Kasumi-1 (cell line): ENCODE measurements around the gene BEST4.
"Not testable (repeated sequence)": the region's sequence is repeated elsewhere in the genome, so short reads cannot be mapped to it uniquely, and the experiment has no call there.

Experiments
- DNase-seq, 2 experiments: peaks; one replicate each; lab custom pipeline; 2025; lab: John Stamatoyannopoulos, UW

The BEST4 gene

DNA sequence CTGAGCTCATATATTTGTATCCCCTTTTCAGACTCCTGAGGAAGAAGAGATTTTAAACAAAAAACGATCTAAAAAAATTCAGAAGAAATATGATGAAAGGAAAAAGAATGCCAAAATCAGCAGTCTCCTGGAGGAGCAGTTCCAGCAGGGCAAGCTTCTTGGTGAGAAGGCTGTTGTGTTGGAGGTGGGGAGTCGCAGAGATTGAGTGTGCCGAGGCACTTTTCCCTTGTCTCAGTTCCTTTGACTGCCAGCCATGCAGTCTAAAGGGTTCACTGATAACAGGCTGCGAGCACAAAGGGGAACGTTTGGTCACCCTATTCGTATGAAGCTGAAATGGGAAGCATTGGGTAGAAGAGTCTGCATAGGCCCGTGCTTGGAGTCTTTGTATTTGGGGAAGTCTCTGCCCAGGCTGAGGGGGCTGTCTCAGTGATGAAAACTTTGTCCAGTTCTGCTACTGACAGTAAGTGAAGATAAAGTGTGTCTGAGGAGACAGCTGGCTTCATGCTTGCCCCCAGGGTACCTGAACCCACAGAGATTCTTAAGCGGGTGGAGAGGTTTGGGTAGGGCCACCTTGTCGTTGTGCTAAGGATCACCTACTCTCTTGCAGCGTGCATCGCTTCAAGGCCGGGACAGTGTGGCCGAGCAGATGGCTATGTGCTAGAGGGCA lies 9.9 kb downstream of the BEST4 start:
- DNase-seq: peak; percentile 32 to 52

DNA sequence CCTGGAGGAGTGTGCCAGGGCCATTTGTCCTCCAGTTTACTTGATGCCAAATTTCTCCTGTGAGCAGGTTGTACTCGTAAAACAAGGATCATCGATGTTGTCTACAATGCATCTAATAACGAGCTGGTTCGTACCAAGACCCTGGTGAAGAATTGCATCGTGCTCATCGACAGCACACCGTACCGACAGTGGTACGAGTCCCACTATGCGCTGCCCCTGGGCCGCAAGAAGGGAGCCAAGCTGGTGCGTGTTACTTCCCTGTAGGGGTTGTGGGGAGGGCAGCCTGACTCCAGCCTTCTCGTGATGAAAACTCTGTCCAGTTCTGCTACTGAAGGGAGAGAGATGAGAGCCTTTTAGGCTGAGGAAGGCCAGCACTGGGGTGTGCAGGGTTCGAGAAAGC lies 10.4 kb downstream of the BEST4 start:
- no peak for DNase-seq

DNA sequence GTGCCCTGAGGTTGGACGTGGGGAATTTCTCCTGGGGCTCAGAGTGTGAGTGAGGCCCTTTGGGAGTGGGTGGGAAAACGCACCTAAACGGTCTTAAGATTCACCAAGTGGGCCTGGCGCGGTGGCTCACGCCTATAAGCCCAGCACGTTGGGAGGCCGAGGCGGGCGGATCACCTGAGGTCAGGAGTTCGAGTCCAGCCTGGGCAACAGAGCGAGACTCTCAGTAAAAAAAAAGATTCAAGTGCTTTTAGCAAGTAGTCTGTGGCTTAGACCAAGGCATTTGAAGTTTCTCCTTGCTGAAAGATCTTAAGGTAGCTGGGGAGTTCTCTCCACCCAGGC lies 11.3 kb downstream of the BEST4 start:
- DNase-seq: no peak

- no peak for DNase-seq
Observed at GRCh38 chr1:44775930-44776729, 11.8 kb downstream of the BEST4 start.

DNA sequence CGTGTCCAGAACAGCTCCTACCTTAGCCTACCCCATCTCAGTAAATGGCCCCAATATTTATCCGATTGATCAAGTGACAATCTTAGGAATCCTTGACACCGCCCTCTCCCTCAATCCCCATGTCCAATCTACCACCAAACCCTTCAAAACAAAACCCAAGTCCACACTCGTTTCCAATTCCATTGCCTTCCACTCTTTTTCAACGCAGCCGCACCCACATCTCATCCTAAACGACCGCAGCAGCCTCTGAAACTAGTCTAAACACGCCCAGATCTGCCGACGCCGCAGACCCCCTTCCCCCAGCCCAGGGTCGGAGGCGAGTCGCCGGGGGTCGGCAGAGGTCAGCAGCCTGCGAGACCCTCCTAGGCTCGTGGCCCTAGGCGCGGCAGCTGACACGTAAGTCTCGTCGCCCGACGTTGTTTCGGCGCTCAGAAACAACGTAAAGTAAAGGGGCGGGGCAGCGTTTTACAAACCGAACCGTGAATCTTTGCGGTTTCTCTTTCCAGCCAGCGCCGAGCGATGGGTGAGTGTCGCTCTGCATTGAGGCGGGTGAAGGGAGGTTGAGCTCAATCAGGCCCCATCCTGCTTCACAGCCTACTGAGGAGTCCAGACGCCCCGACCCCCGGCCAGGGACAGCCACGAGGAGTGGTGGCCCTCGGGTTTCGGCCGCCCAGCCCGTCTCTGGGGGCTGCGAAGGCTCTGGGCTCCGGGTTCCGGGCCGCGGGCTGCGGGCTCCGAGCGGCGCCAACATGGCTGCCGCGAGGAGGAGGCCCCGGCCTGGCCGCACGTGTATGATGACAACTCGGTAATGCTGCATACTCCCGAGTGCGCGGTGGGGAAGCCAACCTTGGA lies 12.7 kb downstream of the BEST4 start, which contains the start of gene RPS8:
Gene RPS8 (plus strand): TSS at position 463 of the 852 bp plus-strand sequence. CDS start 57 bp downstream, at position 520.
- DNase-seq: peak; percentile 91 to 95

DNA sequence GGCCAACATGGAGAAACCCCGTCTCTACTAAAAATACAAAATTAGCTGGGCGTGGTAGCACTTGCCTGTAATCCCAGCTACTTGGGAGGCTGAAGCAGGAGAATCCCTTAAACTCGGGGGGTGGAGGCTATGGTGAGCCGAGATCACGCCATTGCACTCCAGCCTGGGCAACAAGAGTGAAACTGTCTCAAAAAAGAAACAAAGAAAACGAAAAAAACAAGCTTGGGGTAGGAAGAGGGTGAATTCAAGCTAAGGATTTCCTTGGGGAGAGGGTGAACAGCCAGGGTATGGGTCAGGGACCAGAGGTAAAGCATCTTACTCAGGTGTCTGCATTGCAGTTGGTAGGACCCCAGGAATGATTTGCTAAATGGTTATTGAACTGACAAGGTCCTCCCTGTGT lies 21.5 kb downstream of the BEST4 start:
- not testable (repeated sequence) for DNase-seq

DNA sequence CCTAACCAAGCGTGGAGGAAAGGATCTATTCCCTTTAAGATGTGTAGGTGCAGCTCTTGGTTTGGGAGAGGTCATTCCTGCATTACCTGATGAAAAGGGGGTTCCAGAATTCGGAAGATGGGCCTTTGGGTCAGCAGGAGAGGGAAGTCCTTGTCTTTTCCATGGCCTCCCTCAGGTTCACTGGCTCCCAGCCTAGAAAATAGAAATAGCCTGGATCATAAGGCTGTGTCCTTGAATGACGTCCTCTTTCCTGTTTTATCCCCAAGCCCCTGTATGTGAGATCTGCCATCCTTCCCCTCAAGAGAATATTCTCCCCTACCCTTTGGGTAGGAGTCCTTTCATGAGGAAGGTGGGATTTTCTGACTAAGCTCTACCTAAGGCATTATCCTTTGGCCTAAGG lies 27.1 kb downstream of the BEST4 start:
- DNase-seq: no peak

- DNase-seq: no peak
Observed at GRCh38 chr1:44759077-44759476, 28.9 kb downstream of the BEST4 start.

DNA sequence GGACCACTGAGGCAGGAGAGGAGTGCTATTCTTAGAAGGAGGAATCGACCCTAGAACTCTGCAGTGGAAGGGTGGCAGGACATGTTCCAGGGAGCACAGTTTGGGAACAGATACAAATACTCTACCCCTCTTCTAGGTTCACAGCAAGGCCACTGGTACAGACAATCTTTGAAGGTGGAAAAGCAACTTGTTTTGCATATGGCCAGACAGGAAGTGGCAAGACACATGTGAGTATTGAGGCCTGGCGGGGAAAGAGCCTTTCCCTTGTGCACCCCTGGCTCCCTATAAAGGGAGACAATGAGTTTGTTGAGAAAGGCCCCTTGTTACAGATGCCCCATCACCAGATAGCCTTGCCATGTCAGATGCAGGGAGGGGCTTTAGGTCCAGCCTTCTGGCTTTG lies 30.6 kb downstream of the BEST4 start:
- DNase-seq: no peak

GRCh38 chr1:44747878-44748277 lies 40.1 kb downstream of the BEST4 start:
- peak; percentile 26 to 55 for DNase-seq

GRCh38 chr1:44743211-44743610 lies 44.8 kb downstream of the BEST4 start:
- no peak for DNase-seq

- DNase-seq: no peak
Observed at GRCh38 chr1:44740179-44740617, 47.8 kb downstream of the BEST4 start.

DNA sequence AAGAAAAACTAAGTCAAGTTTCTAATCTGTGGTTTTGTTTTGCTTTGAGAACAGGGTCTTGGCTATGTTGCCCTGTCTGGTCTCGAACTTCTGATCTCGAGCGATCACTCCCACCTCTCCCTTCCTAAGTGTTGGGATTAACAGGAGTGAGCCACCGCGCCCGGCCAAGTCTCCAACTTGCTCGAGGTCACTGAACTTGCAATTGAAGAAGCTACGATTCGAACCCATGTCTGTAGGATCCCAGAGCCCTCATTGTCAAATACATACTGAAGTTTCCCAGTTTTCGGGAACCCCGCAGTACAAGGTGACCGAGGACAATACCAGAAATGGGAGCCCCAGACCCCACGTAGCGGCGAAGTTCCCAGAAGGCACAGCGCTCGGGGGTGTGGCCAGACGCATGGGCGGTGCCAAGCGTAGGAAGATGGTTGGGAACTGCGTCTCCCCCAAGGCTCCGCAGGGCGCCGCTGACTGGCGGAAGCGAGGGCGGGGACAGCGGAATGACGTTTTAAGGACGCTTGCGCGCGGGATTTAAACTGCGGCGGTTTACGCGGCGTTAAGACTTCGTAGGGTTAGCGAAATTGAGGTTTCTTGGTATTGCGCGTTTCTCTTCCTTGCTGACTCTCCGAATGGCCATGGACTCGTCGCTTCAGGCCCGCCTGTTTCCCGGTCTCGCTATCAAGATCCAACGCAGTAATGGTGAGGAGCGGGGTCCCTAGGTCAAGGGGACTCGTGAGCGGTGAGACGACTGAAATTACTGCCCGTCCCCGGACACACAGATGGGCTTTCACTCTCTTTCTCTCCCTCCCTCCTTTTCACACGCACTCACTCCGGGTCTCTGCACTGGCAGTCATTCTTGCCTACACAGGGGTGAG lies 48.4 kb downstream of the BEST4 start, which contains the start of gene KIF2C:
Gene KIF2C (plus strand): TSS at position 531 of the 872 bp plus-strand sequence. CDS start 96 bp downstream, at position 627.
- DNase-seq: peak; percentile 97 to 98

DNA sequence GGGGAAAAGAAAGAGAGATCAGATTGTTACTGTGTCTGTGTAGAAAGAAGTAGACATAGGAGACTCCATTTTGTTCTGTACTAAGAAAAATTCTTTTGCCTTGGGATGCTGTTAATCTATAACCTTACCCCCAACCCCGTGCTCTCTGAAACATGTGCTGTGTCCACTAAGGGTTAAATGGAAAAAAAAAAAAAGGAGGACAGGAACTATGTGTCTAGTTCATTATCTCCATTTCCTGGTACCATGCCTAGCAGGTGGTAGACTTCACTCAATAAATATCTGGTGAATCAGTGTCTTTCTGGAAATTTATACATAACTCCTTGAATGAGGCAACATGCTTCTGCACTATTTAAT lies 49.0 kb downstream of the BEST4 start:
- not testable (repeated sequence) for DNase-seq

GRCh38 chr1:44735992-44736391 lies 52.0 kb downstream of the BEST4 start:
- DNase-seq: no peak

- no peak for DNase-seq
Observed at GRCh38 chr1:44733784-44734183, 54.2 kb downstream of the BEST4 start.
